CD14-positive monocyte (primary cell): ENCODE measurements around the gene PRDM11. TPM values are rescaled to one million over a fixed set of nuclear protein-coding genes. Genes with fewer than 3 reads are reported as not detected.
A peak's percentile ranks its signal among the peaks of the same experiment; 100 is the strongest.

ENCODE experiments used
- DNase-seq, 3 donors: peaks; one replicate each; pipeline ENCODE4 v3.0.0-alpha.2; 2011 to 2022
- H2AFZ ChIP-seq: 2 replicates; pipeline ENCODE4 v1.6.0; 2012; ENCODE audit warnings: mild to moderate bottlenecking, low read depth, low read length, inconsistent platforms; ENCODE audit not compliant: insufficient read depth, poor library complexity, severe bottlenecking
- H3K27ac ChIP-seq, 2 donors: 1 replicate in 1 of 2; 2 replicates in 1 of 2; pipeline ENCODE4 v1.5.1; 2012 to 2013; ENCODE audit warnings: low read length in 2 of 2, control low read depth in 1 of 2, inconsistent platforms in 1 of 2, low read depth in 1 of 2, mild to moderate bottlenecking in 1 of 2
- H3K27me3 ChIP-seq, 2 donors: one replicate each; pipeline versions ENCODE4 v1.6.0 to v1.6.1; 2011 to 2013; ENCODE audit warnings: low read length in 2 of 2; ENCODE audit not compliant: control insufficient read depth in 2 of 2, insufficient read depth in 2 of 2
- H3K36me3 ChIP-seq, 2 donors: replicated peaks in 1 of 2; 1 replicate in 1 of 2; 2 replicates in 1 of 2; pipeline versions ENCODE4 v1.5.1 to v1.6.1; 2012 to 2013; ENCODE audit warnings: low read length in 2 of 2, control low read depth in 1 of 2, inconsistent platforms in 1 of 2, mild to moderate bottlenecking in 1 of 2; ENCODE audit not compliant: insufficient read depth in 2 of 2, control insufficient read depth in 1 of 2
- H3K4me1 ChIP-seq, 2 donors: 1 replicate in 1 of 2; 2 replicates in 1 of 2; pipeline versions ENCODE4 v1.5.1 to v1.6.1; 2012 to 2013; ENCODE audit warnings: low read length in 2 of 2, control low read depth in 1 of 2, inconsistent platforms in 1 of 2, mild to moderate bottlenecking in 1 of 2, moderate library complexity in 1 of 2; ENCODE audit not compliant: insufficient read depth in 2 of 2, control insufficient read depth in 1 of 2
- H3K4me2 ChIP-seq: replicated peaks from 2 replicates; pipeline ENCODE3; 2012; ENCODE audit warnings: low read length, moderate library complexity, mild to moderate bottlenecking; ENCODE audit not compliant: poor library complexity, severe bottlenecking; ENCODE audit errors: extremely low read depth
- H3K4me3 ChIP-seq, 3 experiments: fragments of 200-600 bp in 1 of 3; sonication (generic) in 1 of 3; replicated peaks in 1 of 3; 1 replicate in 2 of 3; 2 replicates in 1 of 3; pipeline ENCODE4 v1.5.1; 2011 to 2013; ENCODE audit warnings: low read length in 3 of 3, mild to moderate bottlenecking in 3 of 3, control low read depth in 2 of 3, low read depth in 2 of 3, inconsistent platforms in 1 of 3, moderate library complexity in 1 of 3
- H3K79me2 ChIP-seq: 2 replicates; pipeline ENCODE4 v1.6.0; 2012; ENCODE audit warnings: mild to moderate bottlenecking, control low read depth, inconsistent platforms, low read length, moderate library complexity; ENCODE audit not compliant: insufficient read depth
- H3K9ac ChIP-seq: 2 replicates; pipeline ENCODE4 v1.6.0; 2017; ENCODE audit warnings: low read length, mild to moderate bottlenecking; ENCODE audit not compliant: insufficient read depth, poor library complexity, severe bottlenecking
- H3K9me3 ChIP-seq, 2 donors: replicated peaks in 1 of 2; 1 replicate in 1 of 2; 2 replicates in 1 of 2; pipeline versions ENCODE4 v1.5.1 to v1.6.1; 2012 to 2013; ENCODE audit warnings: low read length in 2 of 2, control low read depth in 1 of 2; ENCODE audit not compliant: control insufficient read depth in 1 of 2, insufficient read depth in 1 of 2
- H4K20me1 ChIP-seq: 2 replicates; pipeline ENCODE4 v1.6.0; 2012; ENCODE audit warnings: mild to moderate bottlenecking, low read length, control low read depth, moderate library complexity; ENCODE audit not compliant: insufficient read depth
- H3K27ac Mint-ChIP-seq, 7 donors: one replicate each; pipeline ENCODE4 v1.8.0; 2020; ENCODE audit warnings: mild to moderate bottlenecking in 7 of 7, mixed read lengths in 7 of 7, moderate library complexity in 6 of 7, inconsistent platforms in 2 of 7
- H3K27me3 Mint-ChIP-seq, 3 donors: one replicate each; pipeline ENCODE4 v1.8.0; 2021 to 2022; ENCODE audit warnings: low read depth in 3 of 3, mild to moderate bottlenecking in 3 of 3, mixed read lengths in 3 of 3, moderate library complexity in 3 of 3, inconsistent platforms in 1 of 3
- H3K36me3 Mint-ChIP-seq, 2 donors: one replicate each; pipeline ENCODE4 v1.8.0; 2020; ENCODE audit warnings: mixed read lengths in 2 of 2, inconsistent platforms in 1 of 2, mild to moderate bottlenecking in 1 of 2
- H3K4me1 Mint-ChIP-seq: one replicate; pipeline ENCODE4 v1.8.0; 2020; ENCODE audit warnings: mild to moderate bottlenecking, mixed read lengths
- H3K4me3 Mint-ChIP-seq, 2 donors: one replicate each; pipeline ENCODE4 v1.8.0; 2020; ENCODE audit warnings: mild to moderate bottlenecking in 2 of 2, mixed read lengths in 2 of 2, moderate library complexity in 1 of 2
- H3K9me3 Mint-ChIP-seq, 7 donors: one replicate each; pipeline ENCODE4 v1.8.0; 2020 to 2022; ENCODE audit warnings: mixed read lengths in 7 of 7, mild to moderate bottlenecking in 6 of 7, moderate library complexity in 6 of 7, inconsistent platforms in 2 of 7
- WGBS: methylation state at CpG from one replicate; pipeline ENCODE4 v1.1.5; 2013; ENCODE audit warnings: missing lambda C conversion rate; ENCODE audit not compliant: insufficient coverage; 5-methylcytosine and 5-hydroxymethylcytosine counted together
- intact Hi-C, 2 donors: fragments of 100-400 bp; cut with micrococcal nuclease; formaldehyde crosslinking; loops; one replicate each; pipeline versions ENCODE4 v1.15.0 to v1.15.1; 2023
- polyA plus RNA-seq, 3 donors: library from polyadenylated mRNA; depleted of rRNA in 1 of 3; unstranded in 2 of 3; stranded (reverse) in 1 of 3; fragments of 300-500 nt in 2 of 3; fragments of >200 nt in 1 of 3; fragmentation: Illumina TruSeq in 2 of 3; gene quantifications; 1 replicate in 2 of 3; 2 replicates in 1 of 3; pipeline ENCODE4 v1.2.3, GENCODE V29; 2012 to 2021
- TF ChIP-seq, protein P1 (sequence below): fragments of 200-600 bp; IDR thresholded peaks from one replicate; pipeline ENCODE4 v1.8.0; 2022; ENCODE audit warnings: antibody characterized with exemption, mild to moderate bottlenecking

The PRDM11 gene
- polyA plus RNA-seq, 3 donors: 0.48 to 1.8 TPM; not detected in 1

DNA sequence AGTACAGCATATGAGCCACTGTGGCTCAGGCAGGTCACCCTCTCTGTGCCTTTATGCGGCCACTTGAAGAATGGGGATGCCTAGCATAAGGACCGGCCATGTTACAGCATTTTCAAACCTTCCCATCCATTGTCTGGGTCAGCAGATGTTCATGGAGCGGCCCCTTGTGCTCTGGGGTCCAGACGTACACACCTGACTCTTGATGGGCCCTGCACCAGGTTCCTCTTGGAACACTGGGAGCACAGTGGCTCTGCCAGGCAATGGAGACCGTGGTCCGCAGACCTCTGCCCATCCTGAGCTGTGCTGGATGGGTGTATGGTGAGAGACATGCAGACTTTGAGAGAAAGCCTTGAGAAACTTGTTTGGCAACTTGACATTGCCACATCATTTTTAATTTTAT is 9.8 kb downstream of the PRDM11 start:
- TF ChIP-seq, protein P1, sequence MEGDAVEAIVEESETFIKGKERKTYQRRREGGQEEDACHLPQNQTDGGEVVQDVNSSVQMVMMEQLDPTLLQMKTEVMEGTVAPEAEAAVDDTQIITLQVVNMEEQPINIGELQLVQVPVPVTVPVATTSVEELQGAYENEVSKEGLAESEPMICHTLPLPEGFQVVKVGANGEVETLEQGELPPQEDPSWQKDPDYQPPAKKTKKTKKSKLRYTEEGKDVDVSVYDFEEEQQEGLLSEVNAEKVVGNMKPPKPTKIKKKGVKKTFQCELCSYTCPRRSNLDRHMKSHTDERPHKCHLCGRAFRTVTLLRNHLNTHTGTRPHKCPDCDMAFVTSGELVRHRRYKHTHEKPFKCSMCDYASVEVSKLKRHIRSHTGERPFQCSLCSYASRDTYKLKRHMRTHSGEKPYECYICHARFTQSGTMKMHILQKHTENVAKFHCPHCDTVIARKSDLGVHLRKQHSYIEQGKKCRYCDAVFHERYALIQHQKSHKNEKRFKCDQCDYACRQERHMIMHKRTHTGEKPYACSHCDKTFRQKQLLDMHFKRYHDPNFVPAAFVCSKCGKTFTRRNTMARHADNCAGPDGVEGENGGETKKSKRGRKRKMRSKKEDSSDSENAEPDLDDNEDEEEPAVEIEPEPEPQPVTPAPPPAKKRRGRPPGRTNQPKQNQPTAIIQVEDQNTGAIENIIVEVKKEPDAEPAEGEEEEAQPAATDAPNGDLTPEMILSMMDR: no peak
- no peaks in the 10 kb centered on the region for H3K4me1 ChIP-seq
- no peak overlapping the region for H3K4me2 ChIP-seq
- intact Hi-C loops: no loop called here
- H3K9me3 ChIP-seq: no peaks in the 10 kb centered on the region
- H3K4me3 ChIP-seq: no peak overlapping the region
- H3K36me3 ChIP-seq: no peaks in the 10 kb centered on the region
- peaks cover 0 to 4% of the 10 kb centered on the region in 2 donors for H3K36me3 Mint-ChIP-seq
- no peaks in the 10 kb centered on the region for H3K27me3 ChIP-seq
- peaks cover 0 to 5% (median 0%) of the 10 kb centered on the region in 3 donors for H3K27me3 Mint-ChIP-seq
- peaks cover 4% of the 10 kb centered on the region for H4K20me1 ChIP-seq
- H3K27ac ChIP-seq: no peak overlapping the region
- peaks cover 2% of the 10 kb centered on the region for H3K4me1 Mint-ChIP-seq
- no peak overlapping the region for H3K9ac ChIP-seq
- no peak overlapping the region for H3K4me3 Mint-ChIP-seq
- no peak overlapping the region for H3K27ac Mint-ChIP-seq
- H3K9me3 Mint-ChIP-seq: no peaks in the 10 kb centered on the region
- DNase-seq: no peak
- H3K79me2 ChIP-seq: no peaks in the 10 kb centered on the region
- H2AFZ ChIP-seq: no peak overlapping the region
- 96% methylated on average over 4 of the region's 6 CpGs for WGBS

DNA sequence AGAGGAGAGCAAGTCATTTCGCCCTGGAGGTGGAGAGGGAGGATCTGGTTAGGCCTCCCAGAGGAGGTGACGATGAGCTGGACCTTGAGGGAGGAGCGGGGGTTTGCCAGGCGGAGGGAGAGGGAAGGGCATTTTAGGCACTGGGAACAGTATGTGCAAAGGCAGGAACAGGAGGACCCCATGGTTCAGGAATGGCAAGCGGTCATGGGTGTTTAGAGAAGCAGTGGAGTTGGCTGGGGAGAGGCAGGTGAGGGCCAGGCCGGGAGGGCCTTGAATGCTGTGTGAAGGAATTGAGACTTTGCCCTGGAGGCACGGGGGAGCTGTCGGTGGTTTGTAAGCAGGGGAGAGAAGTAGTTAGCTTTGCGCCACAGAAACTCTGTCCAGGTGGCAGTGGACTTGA is 10.3 kb downstream of the PRDM11 start:
- no peaks in the 10 kb centered on the region for H3K79me2 ChIP-seq

More for the DNA sequence above, 10.3 kb downstream of the PRDM11 start:
- Histone ChIP-seq H3K9me3 (no peaks in the 10 kb centered on the region), H3K36me3 (no peaks in the 10 kb centered on the region), H4K20me1 (peaks cover 4% of the 10 kb centered on the region), H2AFZ (no peak overlapping the region), H3K4me2 (no peak overlapping the region), H3K4me1 (no peaks in the 10 kb centered on the region), H3K27ac (no peak overlapping the region), H3K4me3 (no peak overlapping the region), H3K27me3 (no peaks in the 10 kb centered on the region), H3K9ac (no peak overlapping the region)
- TF ChIP-seq, protein P1: no peak
- H3K4me1 Mint-ChIP-seq: peaks cover 2% of the 10 kb centered on the region
- peaks cover 0 to 5% (median 0%) of the 10 kb centered on the region in 3 donors for H3K27me3 Mint-ChIP-seq
- intact Hi-C loops: no loop called here
- no peak overlapping the region for H3K4me3 Mint-ChIP-seq
- H3K36me3 Mint-ChIP-seq: peaks cover 0 to 4% of the 10 kb centered on the region in 2 donors
- peak overlapping the region in 1 of 7 donors; percentile 2 for H3K27ac Mint-ChIP-seq
- no peaks in the 10 kb centered on the region for H3K9me3 Mint-ChIP-seq
- WGBS: 94% methylated on average over 9 of the region's 9 CpGs
- DNase-seq: no peak
